Mesenchymal stem cell (in vitro differentiated cells and primary cell): ENCODE results near the gene ABCA8.

ENCODE experiments used
- DNase-seq: peaks from one replicate; pipeline ENCODE4 v3.0.0-alpha.2; 2013
- H2AFZ ChIP-seq: one replicate; pipeline ENCODE4 v1.6.1; 2013; ENCODE audit warnings: low read depth, mild to moderate bottlenecking, control low read depth, inconsistent platforms, low read length, moderate library complexity
- H2AK5ac ChIP-seq: 2 replicates; pipeline ENCODE4 v1.6.1; 2013; ENCODE audit warnings: low read length, moderate library complexity, mild to moderate bottlenecking, inconsistent platforms; ENCODE audit not compliant: severe bottlenecking
- H2BK120ac ChIP-seq: one replicate; pipeline ENCODE4 v1.6.1; 2013; ENCODE audit warnings: low read depth, mild to moderate bottlenecking, inconsistent platforms, low read length, moderate library complexity
- H2BK12ac ChIP-seq, 2 experiments: one replicate each; pipeline ENCODE4 v1.6.1; 2013; ENCODE audit warnings: inconsistent platforms in 2 of 2, low read length in 2 of 2, mild to moderate bottlenecking in 2 of 2, moderate library complexity in 2 of 2, control low read depth in 1 of 2
- H2BK15ac ChIP-seq: one replicate; pipeline ENCODE4 v1.6.1; 2013; ENCODE audit warnings: mild to moderate bottlenecking, low read depth, inconsistent platforms; ENCODE audit not compliant: poor library complexity, severe bottlenecking
- H2BK5ac ChIP-seq: 2 replicates; pipeline ENCODE4 v1.6.1; 2013; ENCODE audit warnings: low read depth, mild to moderate bottlenecking, low read length, control low read depth, inconsistent platforms; ENCODE audit not compliant: poor library complexity, severe bottlenecking
- H3K14ac ChIP-seq, 2 experiments: one replicate each; pipeline ENCODE4 v1.6.1; 2013; ENCODE audit warnings: inconsistent platforms in 2 of 2, low read length in 2 of 2, control low read depth in 1 of 2, mild to moderate bottlenecking in 1 of 2, moderate library complexity in 1 of 2
- H3K18ac ChIP-seq, 2 experiments: one replicate each; pipeline ENCODE4 v1.6.1; 2013; ENCODE audit warnings: inconsistent platforms in 2 of 2, low read length in 2 of 2, control low read depth in 1 of 2, low read depth in 1 of 2, mild to moderate bottlenecking in 1 of 2
- H3K23ac ChIP-seq, 2 experiments: one replicate each; pipeline ENCODE4 v1.6.1; 2013; ENCODE audit warnings: inconsistent platforms in 2 of 2, low read length in 2 of 2, mild to moderate bottlenecking in 2 of 2, moderate library complexity in 2 of 2, control low read depth in 1 of 2
- H3K27ac ChIP-seq: 2 replicates; pipeline ENCODE4 v1.5.1; 2013; ENCODE audit warnings: mild to moderate bottlenecking, moderate library complexity, low read length, control low read depth, inconsistent platforms; ENCODE audit not compliant: poor library complexity, severe bottlenecking
- H3K27me3 ChIP-seq, 2 experiments: 2 replicates each; pipeline versions ENCODE4 v1.6.1 to v1.7.0; 2013; ENCODE audit warnings: low read length in 2 of 2, mild to moderate bottlenecking in 2 of 2, moderate library complexity in 2 of 2, control low read depth in 1 of 2, inconsistent platforms in 1 of 2; ENCODE audit not compliant: control insufficient read depth in 1 of 2, insufficient read depth in 1 of 2
- H3K36me3 ChIP-seq, 2 experiments: 2 replicates each; pipeline versions ENCODE4 v1.6.1 to v1.7.0; 2013; ENCODE audit warnings: low read length in 2 of 2, control low read depth in 1 of 2, inconsistent platforms in 1 of 2, low read depth in 1 of 2, mild to moderate bottlenecking in 1 of 2; ENCODE audit not compliant: insufficient read depth in 2 of 2, control insufficient read depth in 1 of 2
- H3K4ac ChIP-seq, 2 experiments: one replicate each; pipeline ENCODE4 v1.6.1; 2013; ENCODE audit warnings: inconsistent platforms in 2 of 2, low read length in 2 of 2, mild to moderate bottlenecking in 2 of 2, moderate library complexity in 2 of 2, control low read depth in 1 of 2, low read depth in 1 of 2
- H3K4me1 ChIP-seq: 2 replicates; pipeline ENCODE4 v1.6.1; 2013; ENCODE audit warnings: low read depth, low read length, control low read depth; ENCODE audit not compliant: control insufficient read depth, insufficient read depth
- H3K4me2 ChIP-seq: 2 replicates; pipeline ENCODE4 v1.6.1; 2013; ENCODE audit warnings: low read length, mild to moderate bottlenecking, inconsistent platforms; ENCODE audit not compliant: poor library complexity, severe bottlenecking
- H3K4me3 ChIP-seq, 2 experiments: 2 replicates each; pipeline versions ENCODE4 v1.5.1 to v1.7.0; 2013; ENCODE audit warnings: low read length in 2 of 2, mild to moderate bottlenecking in 2 of 2, control low read depth in 1 of 2, low read depth in 1 of 2; ENCODE audit not compliant: insufficient read depth in 1 of 2
- H3K79me1 ChIP-seq: replicated peaks from 2 replicates; pipeline ENCODE4 v1.6.1; 2013; ENCODE audit warnings: mild to moderate bottlenecking, control low read depth, low read length, inconsistent platforms; ENCODE audit not compliant: poor library complexity, severe bottlenecking
- H3K9ac ChIP-seq: 2 replicates; pipeline ENCODE4 v1.7.0; 2013; ENCODE audit warnings: mild to moderate bottlenecking, low read length, moderate library complexity
- H3K9me3 ChIP-seq: 2 replicates; pipeline ENCODE4 v1.7.0; 2013; ENCODE audit warnings: mild to moderate bottlenecking, low read length; ENCODE audit not compliant: control insufficient read depth
- H4K8ac ChIP-seq: one replicate; pipeline ENCODE4 v1.6.1; 2013; ENCODE audit warnings: inconsistent platforms, mild to moderate bottlenecking, low read length, moderate library complexity
- H4K91ac ChIP-seq: one replicate; pipeline ENCODE4 v1.6.1; 2013; ENCODE audit warnings: mild to moderate bottlenecking, low read length, inconsistent platforms
- WGBS: methylation state at CpG from one replicate; pipeline ENCODE4 v1.1.7; 2013; ENCODE audit warnings: mixed read lengths; 5-methylcytosine and 5-hydroxymethylcytosine counted together

ABCA8 gene

DNA sequence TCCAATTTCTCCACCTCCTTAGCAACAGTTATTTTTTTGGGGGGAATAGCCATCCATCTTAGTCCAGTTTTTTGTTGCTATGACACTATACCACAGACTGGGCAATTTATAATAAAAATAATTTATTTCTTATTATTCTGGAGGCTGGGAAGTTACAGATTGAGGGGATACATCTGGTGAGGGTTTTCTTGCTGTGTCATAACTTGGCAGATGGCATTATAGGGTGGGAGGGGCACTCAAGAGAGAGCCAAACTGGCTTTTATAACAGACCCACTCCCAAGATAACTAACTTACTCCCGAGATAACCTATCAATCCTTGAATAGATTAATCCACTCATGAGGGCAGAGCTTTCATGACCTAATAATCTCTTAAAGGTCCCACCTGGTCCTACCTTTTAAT, 84.2 kb downstream of the ABCA8 start:
- Histone ChIP-seq H4K91ac (no peak overlapping the region), H3K4ac (no peak overlapping the region), H3K18ac (no peak overlapping the region), H3K27ac (no peak overlapping the region), H3K9ac (no peak overlapping the region), H3K4me3 (no peak overlapping the region), H4K8ac (no peak overlapping the region), H2AFZ (no peak overlapping the region), H2BK120ac (no peak overlapping the region), H3K79me1 (no peaks in the 10 kb centered on the region), H2BK15ac (no peak overlapping the region), H2AK5ac (no peak overlapping the region), H3K9me3 (peaks cover 10% of the 10 kb centered on the region), H2BK5ac (no peak overlapping the region), H3K4me1 (no peaks in the 10 kb centered on the region), H3K27me3 (no peaks in the 10 kb centered on the region), H2BK12ac (no peak overlapping the region), H3K4me2 (no peak overlapping the region), H3K14ac (no peak overlapping the region), H3K36me3 (peaks cover 0 to 72% of the 10 kb centered on the region in 2 experiments), H3K23ac (no peak overlapping the region)
- no peak for DNase-seq
- WGBS, result 93% methylated on average over 1 of the region's 1 CpG

DNA sequence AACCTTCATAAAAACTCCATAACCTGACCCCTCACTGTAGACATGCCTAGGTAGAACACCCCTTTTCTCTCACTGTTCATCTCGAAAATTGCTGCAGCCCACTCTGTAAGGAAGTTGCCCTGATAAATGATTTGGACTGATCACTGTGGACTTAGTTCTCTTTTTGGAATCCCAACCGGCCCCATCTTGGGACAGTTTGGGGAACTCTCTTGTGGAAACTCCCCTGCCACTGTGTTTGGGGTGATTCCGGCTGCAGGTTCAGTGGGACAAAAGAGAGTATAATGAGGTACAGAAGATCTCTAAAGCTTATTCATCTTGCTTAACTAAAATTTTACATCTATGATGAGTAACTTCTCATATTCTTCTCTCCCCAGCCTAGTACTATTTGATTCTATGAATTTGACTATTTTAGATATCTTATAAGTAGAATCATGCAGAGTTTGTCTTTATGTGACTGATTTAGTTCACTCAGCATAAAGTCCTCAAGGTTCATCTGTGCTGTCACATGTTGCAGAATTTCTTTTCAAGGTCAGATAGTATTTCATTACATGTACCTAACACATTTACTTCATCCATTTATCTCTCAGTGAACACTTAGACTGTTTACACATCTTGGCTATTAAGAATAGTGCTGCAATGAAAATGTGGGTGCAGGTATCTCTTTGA, 84.9 kb downstream of the ABCA8 start:
- no peak overlapping the region for H3K18ac ChIP-seq
- H3K23ac ChIP-seq, result no peak overlapping the region
- DNase-seq, result no peak
- no peak overlapping the region for H2BK15ac ChIP-seq
- no peak overlapping the region for H3K27ac ChIP-seq
- 91% methylated on average over 2 of the region's 3 CpGs for WGBS
- no peak overlapping the region for H4K91ac ChIP-seq
- H3K36me3 ChIP-seq, result peaks cover 0 to 65% of the 10 kb centered on the region in 2 experiments
- H3K9me3 ChIP-seq, result peaks cover 13% of the 10 kb centered on the region
- H3K9ac ChIP-seq, result no peak overlapping the region
- H3K4me1 ChIP-seq, result no peaks in the 10 kb centered on the region
- no peak overlapping the region for H4K8ac ChIP-seq
- no peak overlapping the region for H3K4me2 ChIP-seq
- H3K4me3 ChIP-seq, result no peak overlapping the region
- H3K14ac ChIP-seq, result no peak overlapping the region
- H2AK5ac ChIP-seq, result no peak overlapping the region
- no peak overlapping the region for H2BK120ac ChIP-seq
- H3K79me1 ChIP-seq, result no peaks in the 10 kb centered on the region
- no peak overlapping the region for H3K4ac ChIP-seq
- H3K27me3 ChIP-seq, result no peaks in the 10 kb centered on the region
- H2AFZ ChIP-seq, result no peak overlapping the region
- H2BK5ac ChIP-seq, result no peak overlapping the region
- H2BK12ac ChIP-seq, result no peak overlapping the region

GRCh38 chr17:68868708-68869107, 86.5 kb downstream of the ABCA8 start:
- no peak overlapping the region for H4K8ac ChIP-seq
- no peak overlapping the region for H2AK5ac ChIP-seq
- no peak overlapping the region for H3K9ac ChIP-seq
- no peak overlapping the region for H2AFZ ChIP-seq
- H3K18ac ChIP-seq, result no peak overlapping the region
- no peak overlapping the region for H4K91ac ChIP-seq
- H3K14ac ChIP-seq, result no peak overlapping the region
- H2BK120ac ChIP-seq, result no peak overlapping the region
- H3K4me1 ChIP-seq, result no peaks in the 10 kb centered on the region
- H3K4me2 ChIP-seq, result no peak overlapping the region
- 73% methylated on average over 3 of the region's 3 CpGs for WGBS
- H3K4ac ChIP-seq, result no peak overlapping the region
- no peaks in the 10 kb centered on the region for H3K27me3 ChIP-seq
- H3K23ac ChIP-seq, result no peak overlapping the region
- H2BK12ac ChIP-seq, result no peak overlapping the region
- H2BK15ac ChIP-seq, result no peak overlapping the region
- no peaks in the 10 kb centered on the region for H3K79me1 ChIP-seq
- peaks cover 6% of the 10 kb centered on the region for H3K9me3 ChIP-seq
- no peak overlapping the region for H3K4me3 ChIP-seq
- H2BK5ac ChIP-seq, result no peak overlapping the region
- no peak overlapping the region for H3K27ac ChIP-seq
- DNase-seq, result peak; percentile 9
- H3K36me3 ChIP-seq, result peaks cover 0 to 49% of the 10 kb centered on the region in 2 experiments

GRCh38 chr17:68867759-68868516, 87.3 kb downstream of the ABCA8 start:
- no peak for DNase-seq
- no peak overlapping the region for H3K4me3 ChIP-seq
- no peak overlapping the region for H2BK5ac ChIP-seq
- H4K91ac ChIP-seq, result no peak overlapping the region
- H3K18ac ChIP-seq, result no peak overlapping the region
- H3K23ac ChIP-seq, result no peak overlapping the region
- no peak overlapping the region for H2BK12ac ChIP-seq
- no peak overlapping the region for H3K27ac ChIP-seq
- no peak overlapping the region for H3K4ac ChIP-seq
- no peak overlapping the region for H2BK120ac ChIP-seq
- H3K27me3 ChIP-seq, result no peaks in the 10 kb centered on the region
- no peaks in the 10 kb centered on the region for H3K4me1 ChIP-seq
- peaks cover 3% of the 10 kb centered on the region for H3K9me3 ChIP-seq
- H2AK5ac ChIP-seq, result no peak overlapping the region
- no peak overlapping the region for H2BK15ac ChIP-seq
- no peaks in the 10 kb centered on the region for H3K79me1 ChIP-seq
- no peak overlapping the region for H4K8ac ChIP-seq
- H3K4me2 ChIP-seq, result no peak overlapping the region
- WGBS, result 100% methylated on average over 2 of the region's 7 CpGs
- no peak overlapping the region for H3K9ac ChIP-seq
- no peak overlapping the region for H3K14ac ChIP-seq
- H2AFZ ChIP-seq, result no peak overlapping the region
- peaks cover 0 to 41% of the 10 kb centered on the region in 2 experiments for H3K36me3 ChIP-seq
